ENCODE data around the gene ARHGAP6. TPM values are rescaled to one million over a fixed set of nuclear protein-coding genes. Genes with fewer than 3 reads are reported as not detected.
"Not testable (repeated sequence)": the region's sequence is repeated elsewhere in the genome, so short reads cannot be mapped to it uniquely, and the experiment has no call there.

Gene ARHGAP6
- total and polyA plus RNA-seq, 3 donors from 2014 or later, result 4.8 to 11.8 (median 5.7) TPM

- intact Hi-C loops (cut with DNase I; ENCODE audit: low total_unique reads), result loop anchor here (5.0 kb wide), 1 partner anchor 388 kb away; no protein-coding TSS in a partner anchor
- no peaks in the 10 kb centered on the region for H3K9me3 ChIP-seq
- no peaks in the 10 kb centered on the region for H3K36me3 ChIP-seq (ENCODE audit: low read depth, missing control alignments)
- no peak overlapping the region for H3K27ac ChIP-seq
- WGBS, 2 donors, result 45 to 57% methylated on average over 3 of the region's 3 CpGs
- no peaks in the 10 kb centered on the region for H3K4me1 ChIP-seq
- TF ChIP-seq CTCF (IDR thresholded peaks at IDR 0.05) (no peak), POLR2A (IDR thresholded peaks at IDR 0.05) (no peak)
- H3K4me3 ChIP-seq, result no peak overlapping the region
- DNase-seq, result peak; percentile 12
- H3K27me3 ChIP-seq, result no peaks in the 10 kb centered on the region
Observed at GRCh38 chrX:11530621-11531020, 135.1 kb downstream of the ARHGAP6 start.

GRCh38 chrX:11528623-11529022 is 137.1 kb downstream of the ARHGAP6 start:
- TF ChIP-seq CTCF (IDR thresholded peaks at IDR 0.05) (no peak), POLR2A (IDR thresholded peaks at IDR 0.05) (no peak)
- Histone ChIP-seq H3K36me3 (ENCODE audit: low read depth, missing control alignments) (no peaks in the 10 kb centered on the region), H3K27ac (no peak overlapping the region), H3K4me3 (no peak overlapping the region), H3K27me3 (no peaks in the 10 kb centered on the region), H3K9me3 (no peaks in the 10 kb centered on the region), H3K4me1 (no peaks in the 10 kb centered on the region)
- DNase-seq, result no peak
- 93% methylated on average over 2 of the region's 2 CpGs; no CpG with 5 or more reads in 1 of the 2 donors for WGBS, 2 donors
- intact Hi-C loops (cut with DNase I; ENCODE audit: low total_unique reads), result no loop called here

- Histone ChIP-seq H3K36me3 (ENCODE audit: low read depth, missing control alignments) (no peaks in the 10 kb centered on the region), H3K9me3 (no peaks in the 10 kb centered on the region), H3K4me3 (no peak overlapping the region), H3K4me1 (no peaks in the 10 kb centered on the region), H3K27me3 (no peaks in the 10 kb centered on the region), H3K27ac (no peak overlapping the region)
- WGBS, 2 donors, result 100% methylated on average over 2 of the region's 2 CpGs; no CpG with 5 or more reads in 1 of the 2 donors
- intact Hi-C loops (cut with DNase I; ENCODE audit: low total_unique reads), result no loop called here
- DNase-seq, result no peak
- TF ChIP-seq POLR2A (IDR thresholded peaks at IDR 0.05), result no peak
- no peak for TF ChIP-seq CTCF (IDR thresholded peaks at IDR 0.05)
Observed at GRCh38 chrX:11525685-11526084, 140.0 kb downstream of the ARHGAP6 start.

GRCh38 chrX:11519234-11519633 is 146.5 kb downstream of the ARHGAP6 start:
- H3K27ac ChIP-seq; H3K4me1 ChIP-seq; H3K4me3 ChIP-seq; intact Hi-C loops (cut with DNase I; ENCODE audit: low total_unique reads); H3K27me3 ChIP-seq; H3K9me3 ChIP-seq; H3K36me3 ChIP-seq (ENCODE audit: low read depth, missing control alignments); DNase-seq: not testable (repeated sequence)
- WGBS, 2 donors, result 100% methylated on average over 1 of the region's 1 CpG; no CpG with 5 or more reads in 1 of the 2 donors

- no peak overlapping the region for H3K4me3 ChIP-seq
- H3K27ac ChIP-seq, result peak overlapping the region in 1 of 2 donors; percentile 30
- TF ChIP-seq CTCF (IDR thresholded peaks at IDR 0.05), result no peak
- no peak for TF ChIP-seq POLR2A (IDR thresholded peaks at IDR 0.05)
- no peaks in the 10 kb centered on the region for H3K36me3 ChIP-seq (ENCODE audit: low read depth, missing control alignments)
- DNase-seq, result no peak
- WGBS, 2 donors, result 49 to 55% methylated on average over 3 of the region's 3 CpGs
- no peaks in the 10 kb centered on the region for H3K4me1 ChIP-seq
- intact Hi-C loops (cut with DNase I; ENCODE audit: low total_unique reads), result no loop called here
- H3K9me3 ChIP-seq, result no peaks in the 10 kb centered on the region
- H3K27me3 ChIP-seq, result no peaks in the 10 kb centered on the region
Observed at GRCh38 chrX:11509786-11510185, 155.9 kb downstream of the ARHGAP6 start.
